GM19452 (cell line): ENCODE results near the gene TTC28.
"Not testable (repeated sequence)": the region's sequence is repeated elsewhere in the genome, so short reads cannot be mapped to it uniquely, and the experiment has no call there.

Experiments
- ATAC-seq: cut with Tn5 transposase; IDR thresholded peaks from one replicate; pipeline ENCODE4 v1.9.1; 2021; ENCODE audit not compliant: unreplicated experiment

The TTC28 gene

GRCh38 chr22:28562324-28562723, 117.3 kb downstream of the TTC28 start:
- no peak for ATAC-seq

- not testable (repeated sequence) for ATAC-seq
Observed at GRCh38 chr22:28560743-28561101, 118.9 kb downstream of the TTC28 start.

- no peak for ATAC-seq
Observed at GRCh38 chr22:28560046-28560742, 119.4 kb downstream of the TTC28 start.

GRCh38 chr22:28557184-28557583, 122.5 kb downstream of the TTC28 start:
- no peak for ATAC-seq

- ATAC-seq = not testable (repeated sequence)
Observed at GRCh38 chr22:28553108-28553866, 126.4 kb downstream of the TTC28 start.

- no peak for ATAC-seq
Observed at GRCh38 chr22:28548406-28548805, 131.2 kb downstream of the TTC28 start.

GRCh38 chr22:28547132-28547842, 132.4 kb downstream of the TTC28 start:
- no peak for ATAC-seq

GRCh38 chr22:28544431-28544868, 135.2 kb downstream of the TTC28 start:
- no peak for ATAC-seq

- no peak for ATAC-seq
Observed at GRCh38 chr22:28542980-28543621, 136.5 kb downstream of the TTC28 start.

- ATAC-seq = no peak
Observed at GRCh38 chr22:28541137-28541536, 138.5 kb downstream of the TTC28 start.

- no peak for ATAC-seq
Observed at GRCh38 chr22:28538922-28539321, 140.7 kb downstream of the TTC28 start.

GRCh38 chr22:28530565-28530964, 149.1 kb downstream of the TTC28 start:
- not testable (repeated sequence) for ATAC-seq

GRCh38 chr22:28529144-28529543, 150.5 kb downstream of the TTC28 start:
- not testable (repeated sequence) for ATAC-seq

GRCh38 chr22:28521451-28521850, 158.2 kb downstream of the TTC28 start:
- ATAC-seq = no peak

- no peak for ATAC-seq
Observed at GRCh38 chr22:28514321-28514821, 165.3 kb downstream of the TTC28 start.

GRCh38 chr22:28512387-28512786, 167.3 kb downstream of the TTC28 start:
- not testable (repeated sequence) for ATAC-seq

- ATAC-seq = no peak
Observed at GRCh38 chr22:28507896-28508295, 171.7 kb downstream of the TTC28 start.

GRCh38 chr22:28506150-28506535, 173.5 kb downstream of the TTC28 start:
- no peak for ATAC-seq

- ATAC-seq = no peak
Observed at GRCh38 chr22:28505416-28506149, 174.1 kb downstream of the TTC28 start.

GRCh38 chr22:28500006-28500405, 179.6 kb downstream of the TTC28 start:
- no peak for ATAC-seq
